GM12878 (cell line): ENCODE measurements around the gene TMEM86B. TPM values are rescaled to one million over a fixed set of nuclear protein-coding genes. Genes with fewer than 3 reads are reported as not detected.

ENCODE experiments used
- ATAC-seq: fragments of 200-7000 bp; cut with Tn5 transposase; 3 replicates; pipeline ENCODE4 v1.9.1; 2020; ENCODE audit warnings: mild to moderate bottlenecking, moderate library complexity
- BruUV-seq: library from RNA; stranded (reverse); fragments of 400-500 nt; replicated peaks from 2 replicates; lab custom pipeline; 2021; lab: Mats Ljungman, UMichigan
- CTCF ChIA-PET: fragments of 300-600 bp; sonication (Branson Sonifier 250); formaldehyde crosslinking; extraction: SDS; loops from one replicate; lab custom pipeline; 2021; ENCODE audit warnings: inconsistent platforms; lab: Yijun Ruan, JAX
- POLR2A ChIA-PET: fragments of 350-600 bp; formaldehyde crosslinking; extraction: SDS; loops from one replicate; lab custom pipeline; 2021; ENCODE audit warnings: inconsistent platforms; lab: Charles Lee
- RAD21 ChIA-PET: fragments of 300-600 bp; sonication (Branson Sonifier 250); formaldehyde crosslinking; loops from one replicate; lab custom pipeline; 2023; ENCODE audit warnings: antibody characterized with exemption; ENCODE audit not compliant: unreplicated experiment; lab: Charles Lee
- SMC1A ChIA-PET: fragments of 300-600 bp; sonication (Branson Sonifier 250); formaldehyde crosslinking; loops from one replicate; lab custom pipeline; 2023; ENCODE audit not compliant: unreplicated experiment, uncharacterized antibody; lab: Charles Lee
- DNase-seq: peaks from one replicate; pipeline ENCODE4 v3.0.0-alpha.2; 2011; ENCODE audit warnings: low read depth, low spot score
- FAIRE-seq: peaks from 3 replicates; lab custom pipeline; 2011; peaks lifted over from hg19 to GRCh38; lab: Jason Lieb, UNC
- H2AFZ ChIP-seq: 2 replicates; pipeline ENCODE4 v1.6.0; 2011; ENCODE audit warnings: low read depth, low read length, control low read depth; ENCODE audit not compliant: control insufficient read depth
- H3K27ac ChIP-seq: 2 replicates; pipeline ENCODE4 v1.5.1; 2011; ENCODE audit warnings: control low read depth; ENCODE audit not compliant: control insufficient read depth, insufficient read depth
- H3K27me3 ChIP-seq, 2 experiments: replicated peaks in 1 of 2; 2 replicates each; pipeline versions ENCODE4 v1.6.0 to v1.6.1; 2011; ENCODE audit warnings: low read length in 1 of 2; ENCODE audit not compliant: control insufficient read depth in 2 of 2, insufficient read depth in 2 of 2
- H3K36me3 ChIP-seq, 2 experiments: 2 replicates each; pipeline ENCODE4 v1.5.1; 2011; ENCODE audit warnings: low read length in 1 of 2; ENCODE audit not compliant: control insufficient read depth in 2 of 2, insufficient read depth in 2 of 2
- H3K4me1 ChIP-seq: 2 replicates; pipeline ENCODE4 v1.6.1; 2011; ENCODE audit warnings: mild to moderate bottlenecking, low read length, moderate library complexity, mixed read lengths; ENCODE audit not compliant: control insufficient read depth, insufficient read depth
- H3K4me2 ChIP-seq: 2 replicates; pipeline ENCODE4 v1.6.0; 2011; ENCODE audit warnings: control low read depth; ENCODE audit not compliant: control insufficient read depth, insufficient read depth
- H3K4me3 ChIP-seq: fragments of 200-600 bp; sonication (generic); 2 replicates; pipeline ENCODE4 v1.5.1; 2016
- H3K79me2 ChIP-seq: 2 replicates; pipeline ENCODE4 v1.6.0; 2011; ENCODE audit warnings: low read length; ENCODE audit not compliant: control insufficient read depth, insufficient read depth
- H3K9ac ChIP-seq: 2 replicates; pipeline ENCODE4 v1.8.0; 2011; ENCODE audit warnings: low read length, control low read depth, mixed read lengths; ENCODE audit not compliant: control insufficient read depth, insufficient read depth
- H3K9me3 ChIP-seq: replicated peaks from 3 replicates; pipeline ENCODE4 v1.5.1; 2011; ENCODE audit warnings: mild to moderate bottlenecking, low read length; ENCODE audit not compliant: control insufficient read depth, insufficient read depth
- H4K20me1 ChIP-seq: 2 replicates; pipeline ENCODE4 v1.6.0; 2011; ENCODE audit not compliant: control insufficient read depth, insufficient read depth
- CBFB ChIP-seq: IDR thresholded peaks from 2 replicates; pipeline ENCODE4 v1.6.1; 2016; ENCODE audit warnings: antibody characterized with exemption, low read depth
- EGR1 ChIP-seq, 2 experiments: IDR thresholded peaks; 1 replicate in 1 of 2; 2 replicates in 1 of 2; pipeline ENCODE4 v1.6.1; 2011 to 2012; ENCODE audit warnings: low read depth in 2 of 2, low read length in 2 of 2, borderline replicate concordance in 1 of 2, mild to moderate bottlenecking in 1 of 2, moderate library complexity in 1 of 2
- GABPA ChIP-seq: IDR thresholded peaks from 2 replicates; pipeline ENCODE4 v1.6.1; 2014; ENCODE audit warnings: antibody characterized with exemption, low read depth, mild to moderate bottlenecking, inconsistent platforms
- IKZF2 ChIP-seq, 2 experiments: fragments of 450-650 bp; IDR thresholded peaks; 2 replicates each; pipeline ENCODE4 v1.6.1; 2017; ENCODE audit warnings: mild to moderate bottlenecking in 2 of 2, moderate library complexity in 2 of 2
- IRF5 ChIP-seq: fragments of 450-650 bp; IDR thresholded peaks from 2 replicates; pipeline ENCODE4 v1.6.1; 2017; ENCODE audit warnings: borderline replicate concordance
- KAT2A ChIP-seq: conservative IDR thresholded peaks from 2 replicates; pipeline ENCODE4 v1.6.1; 2011; ENCODE audit warnings: low read depth, low read length; ENCODE audit not compliant: control insufficient read depth
- MTA2 ChIP-seq: fragments of 450-650 bp; IDR thresholded peaks from 2 replicates; pipeline ENCODE4 v1.6.1; 2016; ENCODE audit warnings: low read depth, mild to moderate bottlenecking, moderate library complexity
- PAX5 ChIP-seq: IDR thresholded peaks from 2 replicates; pipeline ENCODE4 v1.6.1; 2011; ENCODE audit warnings: low read depth, low read length, borderline replicate concordance
- POLR2AphosphoS2 ChIP-seq: IDR thresholded peaks from 2 replicates; pipeline ENCODE4 v1.6.1; 2011; ENCODE audit warnings: low read depth, mild to moderate bottlenecking, low read length, improper control_type of control experiment, moderate library complexity
- SMARCA5 ChIP-seq: fragments of 450-650 bp; IDR thresholded peaks from 2 replicates; pipeline ENCODE4 v1.6.1; 2017; ENCODE audit warnings: mild to moderate bottlenecking
- SP1 ChIP-seq: IDR thresholded peaks from one replicate; pipeline ENCODE4 v1.6.1; 2011; ENCODE audit warnings: low read depth, low read length
- SRF ChIP-seq, 2 experiments: IDR thresholded peaks; 2 replicates each; pipeline ENCODE4 v1.6.1; 2011; ENCODE audit warnings: low read depth in 2 of 2, low read length in 2 of 2, mild to moderate bottlenecking in 1 of 2, moderate library complexity in 1 of 2
- TAF1 ChIP-seq: IDR thresholded peaks from 2 replicates; pipeline ENCODE4 v1.6.1; 2011; ENCODE audit warnings: mild to moderate bottlenecking, low read depth, low read length, borderline replicate concordance
- TCF3 ChIP-seq: IDR thresholded peaks from 2 replicates; pipeline ENCODE4 v1.6.1; 2012; ENCODE audit warnings: low read depth, mild to moderate bottlenecking, low read length, borderline replicate concordance; ENCODE audit not compliant: insufficient read depth
- WGBS: methylation state at CpG from one replicate; pipeline ENCODE4 v1.1.6; 2016; ENCODE audit warnings: low lambda C conversion rate; ENCODE audit not compliant: insufficient replicate concordance, insufficient coverage; ENCODE audit errors: missing lambda C conversion rate; 5-methylcytosine and 5-hydroxymethylcytosine counted together
- in situ Hi-C: fragments of 300-500 bp; cut with MboI; formaldehyde crosslinking; loops from 9 replicates; pipeline ENCODE4 v1.14.3; 2018; ENCODE audit warnings: mixed read lengths
- intact Hi-C: fragments of 100-400 bp; cut with micrococcal nuclease; formaldehyde crosslinking; loops from one replicate; pipeline ENCODE4 v1.14.2; 2022; ENCODE audit not compliant: unreplicated experiment
- polyA plus RNA-seq, 11 experiments: library from polyadenylated mRNA; depleted of rRNA in 4 of 11; unstranded in 6 of 11; stranded (reverse) in 5 of 11; fragments of >200 nt; fragmentation: Nextera tagmentation in 4 of 11; fragmentation: Illumina TruSeq in 1 of 11; extraction: Ambion mirVana in 4 of 11; extraction: Trizol in 1 of 11; gene quantifications; 1 replicate in 1 of 11; 2 replicates in 10 of 11; pipeline versions ENCODE4 v1.2.1 to v1.2.3, GENCODE V29; 2011 to 2016; ENCODE audit warnings: inconsistent platforms in 2 of 11, missing spikeins in 2 of 11, low read depth in 1 of 11
- total RNA-seq, 4 experiments: library from RNA; depleted of rRNA in 3 of 4; stranded (reverse); fragments of >200 nt in 3 of 4; fragmentation: Illumina TruSeq in 1 of 4; extraction: Trizol in 1 of 4; gene quantifications; 2 replicates each; pipeline versions ENCODE4 v1.2.1 to v1.2.3, GENCODE V29; 2013 to 2021

TMEM86B gene
- total and polyA plus RNA-seq, 10 of the 15 experiments (the other 5 are each of a cell fraction or from before 2014, with no cell fraction given): 0.26 to 10.6 (median 1.8) TPM

GRCh38 chr19:55245236-55245904 is 16.8 kb upstream of the TMEM86B start:
- no peak overlapping the region for H3K4me3 ChIP-seq
- ChIA-PET RAD21 (no interaction called here), CTCF (no interaction called here), POLR2A (no interaction called here), SMC1A (interaction anchor here (0.9 kb wide), 1 partner anchor 10 kb away, joined by 3 read pairs; no protein-coding TSS in a partner anchor)
- ATAC-seq (no peak), DNase-seq (no peak), FAIRE-seq (no peak)
- no peak overlapping the region for H3K4me2 ChIP-seq
- in situ Hi-C loops (no loop called here), intact Hi-C loops (no loop called here)
- peaks cover 16 to 72% of the 10 kb centered on the region in 2 experiments; a peak in 3 of 4 replicates for H3K36me3 ChIP-seq
- H3K4me1 ChIP-seq: no peaks in the 10 kb centered on the region; the same call in 1 of the 2 replicates
- H2AFZ ChIP-seq: no peak overlapping the region
- no TSS peak for BruUV-seq
- H3K9me3 ChIP-seq: no peaks in the 10 kb centered on the region
- H3K79me2 ChIP-seq: peaks cover 26% of the 10 kb centered on the region
- H3K27ac ChIP-seq: no peak overlapping the region
- H3K9ac ChIP-seq: no peak overlapping the region
- H3K27me3 ChIP-seq: no peaks in the 10 kb centered on the region
- 92% methylated on average over 21 of the region's 23 CpGs for WGBS
- TF ChIP-seq IRF5 (no peak), TCF3 (no peak), GABPA (no peak), PAX5 (no peak), EGR1 (IDR thresholded peaks at IDR 0.05; ENCODE audit: borderline replicate concordance in 1 of 2, low read depth in 2 of 2, low read length in 2 of 2) (no peak), KAT2A (no peak), IKZF2 (IDR thresholded peaks at IDR 0.05) (no peak), TAF1 (no peak), SMARCA5 (no peak), POLR2AphosphoS2 (no peak), MTA2 (no peak), CBFB (no peak), SRF (IDR thresholded peaks at IDR 0.05; ENCODE audit: low read depth in 2 of 2, low read length in 2 of 2) (no peak), SP1 (no peak)
- H4K20me1 ChIP-seq: peaks cover 3% of the 10 kb centered on the region; the same call in 1 of the 2 replicates
